Measurements from ENCODE around the gene HAL. TPM values are rescaled to one million over a fixed set of nuclear protein-coding genes. Genes with fewer than 3 reads are reported as not detected.

Gene HAL
- total RNA-seq, 1 experiment from 2014 or later = 1.5 TPM

GRCh38 chr12:95967301-95967700 is 28.8 kb downstream of the HAL start:
- ATAC-seq (no peak), DNase-seq (no peak)
- no peak overlapping the region for H2AFZ ChIP-seq (ENCODE audit: low read length)
- CTCF ChIA-PET = no interaction called here
- no peaks in the 10 kb centered on the region for H3F3A ChIP-seq (ENCODE audit: low read length, unreplicated experiment)
- TF ChIP-seq CTCF (conservative IDR thresholded peaks at IDR 0.05; ENCODE audit: low read depth, low read length) (no peak), EZH2 (IDR thresholded peaks at IDR 0.05; ENCODE audit: low read length, unreplicated experiment) (no peak), EZH2phosphoT487 (IDR thresholded peaks at IDR 0.05; ENCODE audit: borderline replicate concordance, low read length) (no peak)
- no peak overlapping the region for H3K27ac ChIP-seq (ENCODE audit: low read length)
- H3K9me3 ChIP-seq (ENCODE audit: low read length) = no peaks in the 10 kb centered on the region
- no peak overlapping the region for H3K4me3 ChIP-seq (ENCODE audit: low read length)
- H3K4me2 ChIP-seq (ENCODE audit: low read length) = no peak overlapping the region
- intact Hi-C loops (cut with micrococcal nuclease) = no loop called here
- no peaks in the 10 kb centered on the region for H3K27me3 ChIP-seq (ENCODE audit: low read length)
- no peaks in the 10 kb centered on the region for H3K4me1 ChIP-seq (ENCODE audit: insufficient read depth, low read length)
- no peaks in the 10 kb centered on the region for H3K36me3 ChIP-seq (ENCODE audit: low read depth, low read length)
- BruUV-seq (replicated peaks) = no TSS peak
- no peaks in the 10 kb centered on the region for H4K20me1 ChIP-seq (ENCODE audit: low read length)
- no peak overlapping the region for H3K9ac ChIP-seq (ENCODE audit: low read length)
- no peaks in the 10 kb centered on the region for H3K79me2 ChIP-seq (ENCODE audit: low read length)
- POLR2A ChIA-PET (ENCODE audit: unreplicated experiment) = no interaction called here
- no peaks in the 10 kb centered on the region for H3K9me2 ChIP-seq (replicated peaks; ENCODE audit: low read length)

- no peaks in the 10 kb centered on the region for H3K9me2 ChIP-seq (replicated peaks; ENCODE audit: low read length)
Measured at GRCh38 chr12:95966287-95966870, 29.8 kb downstream of the HAL start.

More at GRCh38 chr12:95966287-95966870, 29.8 kb downstream of the HAL start:
- no peak overlapping the region for H3K9ac ChIP-seq (ENCODE audit: low read length)
- no peak for TF ChIP-seq EZH2 (IDR thresholded peaks at IDR 0.05; ENCODE audit: low read length, unreplicated experiment)
- no peak for TF ChIP-seq EZH2phosphoT487 (IDR thresholded peaks at IDR 0.05; ENCODE audit: borderline replicate concordance, low read length)
- TF ChIP-seq CTCF (conservative IDR thresholded peaks at IDR 0.05; ENCODE audit: low read depth, low read length) = no peak
- BruUV-seq (replicated peaks) = no TSS peak
- no peaks in the 10 kb centered on the region for H3F3A ChIP-seq (ENCODE audit: low read length, unreplicated experiment)
- H3K9me3 ChIP-seq (ENCODE audit: low read length) = no peaks in the 10 kb centered on the region
- POLR2A ChIA-PET (ENCODE audit: unreplicated experiment) = no interaction called here
- no peaks in the 10 kb centered on the region for H3K79me2 ChIP-seq (ENCODE audit: low read length)
- H3K27me3 ChIP-seq (ENCODE audit: low read length) = no peaks in the 10 kb centered on the region
- no peak overlapping the region for H2AFZ ChIP-seq (ENCODE audit: low read length)
- H3K36me3 ChIP-seq (ENCODE audit: low read depth, low read length) = no peaks in the 10 kb centered on the region
- no peaks in the 10 kb centered on the region for H3K4me1 ChIP-seq (ENCODE audit: insufficient read depth, low read length)
- H3K4me2 ChIP-seq (ENCODE audit: low read length) = no peak overlapping the region
- intact Hi-C loops (cut with micrococcal nuclease) = no loop called here
- no peaks in the 10 kb centered on the region for H4K20me1 ChIP-seq (ENCODE audit: low read length)
- no peak for ATAC-seq
- DNase-seq = no peak
- CTCF ChIA-PET = no interaction called here
- H3K27ac ChIP-seq (ENCODE audit: low read length) = no peak overlapping the region
- H3K4me3 ChIP-seq (ENCODE audit: low read length) = no peak overlapping the region

All from PC-3 (cell line).